ENCODE results near the gene TMC1. TPM values are rescaled to one million over a fixed set of nuclear protein-coding genes. Genes with fewer than 3 reads are reported as not detected.

TMC1 gene
- total RNA-seq, 2 donors from 2014 or later, result 0.09 TPM; not detected in 1

- Histone ChIP-seq H3K4me1 (ENCODE audit: control insufficient read depth, insufficient read depth, low read length) (no peaks in the 10 kb centered on the region), H3K9me3 (ENCODE audit: control insufficient read depth, low read length) (no peaks in the 10 kb centered on the region), H3K4me3 (ENCODE audit: low read length) (no peak overlapping the region), H3K36me3 (ENCODE audit: control insufficient read depth, insufficient read depth, low read length) (no peaks in the 10 kb centered on the region), H3K27me3 (ENCODE audit: control insufficient read depth, insufficient read depth, low read length, poor library complexity, severe bottlenecking) (no peaks in the 10 kb centered on the region), H3K27ac (ENCODE audit: low read depth, low read length) (no peak overlapping the region), H3K9ac (ENCODE audit: extremely low read depth, low read length, poor library complexity, severe bottlenecking) (no peak overlapping the region)
- Mint-ChIP-seq H3K27ac (no peak overlapping the region), H3K27me3 (ENCODE audit: insufficient read depth) (no peaks in the 10 kb centered on the region), H3K9me3 (no peaks in the 10 kb centered on the region), H3K36me3 (ENCODE audit: low read depth) (no peaks in the 10 kb centered on the region), H3K4me3 (no peak overlapping the region), H3K4me1 (no peaks in the 10 kb centered on the region)
- peak; percentile 27 for TF ChIP-seq CTCF (conservative IDR thresholded peaks at IDR 0.05)
- 91 to 100% methylated on average over 6 to 7 of the region's 8 CpGs for WGBS, 2 experiments (ENCODE audit: insufficient coverage in 1 of 2, insufficient read length in 1 of 2)
- DNase-seq, result no peak
These were observed 232.0 kb downstream of the TMC1 start for GRCh38 chr9:72753266-72753893.

GRCh38 chr9:72755836-72756235 is 234.4 kb downstream of the TMC1 start:
- no peaks in the 10 kb centered on the region for H3K4me1 Mint-ChIP-seq
- Histone ChIP-seq H3K36me3 (ENCODE audit: control insufficient read depth, insufficient read depth, low read length) (no peaks in the 10 kb centered on the region), H3K27me3 (ENCODE audit: control insufficient read depth, insufficient read depth, low read length, poor library complexity, severe bottlenecking) (no peaks in the 10 kb centered on the region), H3K4me3 (ENCODE audit: low read length) (no peak overlapping the region), H3K9me3 (ENCODE audit: control insufficient read depth, low read length) (no peaks in the 10 kb centered on the region), H3K4me1 (ENCODE audit: control insufficient read depth, insufficient read depth, low read length) (no peaks in the 10 kb centered on the region), H3K9ac (ENCODE audit: extremely low read depth, low read length, poor library complexity, severe bottlenecking) (no peak overlapping the region), H3K27ac (ENCODE audit: low read depth, low read length) (no peak overlapping the region)
- H3K9me3 Mint-ChIP-seq, result no peaks in the 10 kb centered on the region
- no peaks in the 10 kb centered on the region for H3K27me3 Mint-ChIP-seq (ENCODE audit: insufficient read depth)
- DNase-seq, result no peak
- no peak overlapping the region for H3K27ac Mint-ChIP-seq
- no peaks in the 10 kb centered on the region for H3K36me3 Mint-ChIP-seq (ENCODE audit: low read depth)
- WGBS, 2 experiments (ENCODE audit: insufficient coverage in 1 of 2, insufficient read length in 1 of 2), result 80 to 84% methylated on average over 1 to 2 of the region's 2 CpGs
- TF ChIP-seq CTCF (conservative IDR thresholded peaks at IDR 0.05), result no peak
- H3K4me3 Mint-ChIP-seq, result no peak overlapping the region

- no peak for DNase-seq
- Histone ChIP-seq H3K27me3 (ENCODE audit: control insufficient read depth, insufficient read depth, low read length, poor library complexity, severe bottlenecking) (no peaks in the 10 kb centered on the region), H3K4me1 (ENCODE audit: control insufficient read depth, insufficient read depth, low read length) (no peaks in the 10 kb centered on the region), H3K36me3 (ENCODE audit: control insufficient read depth, insufficient read depth, low read length) (no peaks in the 10 kb centered on the region), H3K27ac (ENCODE audit: low read depth, low read length) (no peak overlapping the region), H3K9ac (ENCODE audit: extremely low read depth, low read length, poor library complexity, severe bottlenecking) (no peak overlapping the region), H3K9me3 (ENCODE audit: control insufficient read depth, low read length) (no peaks in the 10 kb centered on the region), H3K4me3 (ENCODE audit: low read length) (no peak overlapping the region)
- Mint-ChIP-seq H3K9me3 (no peaks in the 10 kb centered on the region), H3K27ac (no peak overlapping the region), H3K36me3 (ENCODE audit: low read depth) (no peaks in the 10 kb centered on the region), H3K4me1 (peaks cover 6% of the 10 kb centered on the region), H3K4me3 (no peak overlapping the region), H3K27me3 (ENCODE audit: insufficient read depth) (no peaks in the 10 kb centered on the region)
- TF ChIP-seq CTCF (conservative IDR thresholded peaks at IDR 0.05), result no peak
- WGBS, 2 experiments (ENCODE audit: insufficient coverage in 1 of 2, insufficient read length in 1 of 2), result 92 to 94% methylated on average over 2 to 4 of the region's 4 CpGs
These were observed 237.5 kb downstream of the TMC1 start for GRCh38 chr9:72758944-72759343.
